Endothelial cell of umbilical vein (primary cell): ENCODE data around the gene RND1. TPM values are rescaled to one million over a fixed set of nuclear protein-coding genes. Genes with fewer than 3 reads are reported as not detected.
A peak's percentile ranks its signal among the peaks of the same experiment; 100 is the strongest.

Experiments
- BruUV-seq: library from RNA; stranded (reverse); fragments of 400-500 nt; replicated peaks from 2 replicates; lab custom pipeline; 2021; lab: Mats Ljungman, UMichigan
- CTCF ChIA-PET: fragments of 300-600, 350-600 bp; sonication (Branson Sonifier 250); formaldehyde crosslinking; loops from one replicate; lab custom pipeline; 2021; ENCODE audit warnings: antibody characterized with exemption, inconsistent platforms; lab: Charles Lee
- POLR2A ChIA-PET: fragments of 300-600, 350-600 bp; sonication (Branson Sonifier 250); formaldehyde crosslinking; loops from one replicate; lab custom pipeline; 2021; ENCODE audit warnings: antibody characterized with exemption, inconsistent platforms; lab: Charles Lee
- DNase-seq: peaks from one replicate; pipeline ENCODE4 v3.0.0-alpha.2; 2011; ENCODE audit warnings: low read depth, low spot score
- FAIRE-seq: peaks from 2 replicates; lab custom pipeline; 2011; peaks lifted over from hg19 to GRCh38; lab: Jason Lieb, UNC
- H2AFZ ChIP-seq: 2 replicates; pipeline ENCODE4 v1.6.0; 2012; ENCODE audit warnings: low read depth, low read length, control low read depth, inconsistent platforms
- H3K27ac ChIP-seq: 2 replicates; pipeline ENCODE4 v1.5.1; 2011; ENCODE audit warnings: low read depth, mild to moderate bottlenecking, control low read depth, low read length, moderate library complexity; ENCODE audit not compliant: insufficient read depth
- H3K27me3 ChIP-seq, 2 experiments: 2 replicates each; pipeline versions ENCODE4 v1.6.0 to v1.6.1; 2011; ENCODE audit warnings: low read length in 2 of 2, mixed read lengths in 1 of 2; ENCODE audit not compliant: control insufficient read depth in 2 of 2, insufficient read depth in 2 of 2
- H3K36me3 ChIP-seq, 2 experiments: 2 replicates in 1 of 2; 3 replicates in 1 of 2; pipeline ENCODE4 v1.5.1; 2011; ENCODE audit warnings: low read length in 2 of 2, mild to moderate bottlenecking in 1 of 2, moderate library complexity in 1 of 2; ENCODE audit not compliant: control insufficient read depth in 2 of 2, insufficient read depth in 2 of 2; ENCODE audit errors: extremely low read depth in 1 of 2
- H3K4me1 ChIP-seq: 3 replicates; pipeline ENCODE4 v1.5.1; 2011; ENCODE audit warnings: mild to moderate bottlenecking, low read length; ENCODE audit not compliant: control insufficient read depth, insufficient read depth; ENCODE audit errors: extremely low read depth
- H3K4me2 ChIP-seq: 2 replicates; pipeline ENCODE4 v1.6.1; 2011; ENCODE audit warnings: low read length, control low read depth, mixed read lengths; ENCODE audit not compliant: insufficient read depth
- H3K4me3 ChIP-seq, 3 experiments: fragments of 200-600 bp in 1 of 3; sonication (generic), shearing (Covaris generic) in 1 of 3; replicated peaks in 1 of 3; 2 replicates each; pipeline ENCODE4 v1.5.1; 2011 to 2016; ENCODE audit warnings: control low read depth in 3 of 3, low read length in 3 of 3, mild to moderate bottlenecking in 2 of 3, inconsistent platforms in 1 of 3, low read depth in 1 of 3, moderate library complexity in 1 of 3; ENCODE audit not compliant: insufficient read depth in 1 of 3
- H3K79me2 ChIP-seq: 2 replicates; pipeline ENCODE4 v1.6.0; 2012; ENCODE audit warnings: low read length, inconsistent platforms; ENCODE audit not compliant: control insufficient read depth, insufficient read depth
- H3K9ac ChIP-seq: replicated peaks from 2 replicates; pipeline ENCODE3; 2011; ENCODE audit warnings: low read length, control low read depth; ENCODE audit not compliant: insufficient read depth; ENCODE audit errors: extremely low read depth
- H3K9me1 ChIP-seq: replicated peaks from 3 replicates; pipeline ENCODE4 v1.6.0; 2011; ENCODE audit warnings: mild to moderate bottlenecking, low read length; ENCODE audit not compliant: control insufficient read depth, insufficient read depth; ENCODE audit errors: extremely low read depth
- H3K9me3 ChIP-seq: replicated peaks from 2 replicates; pipeline ENCODE4 v1.5.1; 2012; ENCODE audit warnings: low read length, inconsistent platforms; ENCODE audit not compliant: control insufficient read depth, insufficient read depth
- H4K20me1 ChIP-seq: replicated peaks from 2 replicates; pipeline ENCODE3; 2011; ENCODE audit warnings: mild to moderate bottlenecking, low read length; ENCODE audit not compliant: control insufficient read depth, insufficient read depth; ENCODE audit errors: extremely low read depth
- EZH2 ChIP-seq: IDR thresholded peaks from 2 replicates; pipeline ENCODE4 v1.6.1; 2012; ENCODE audit warnings: borderline replicate concordance, low read depth, mild to moderate bottlenecking, moderate library complexity, low read length, inconsistent platforms; ENCODE audit not compliant: severe bottlenecking
- FOS ChIP-seq: IDR thresholded peaks from 2 replicates; pipeline ENCODE4 v1.6.1; 2011; ENCODE audit warnings: mild to moderate bottlenecking, low read length, moderate library complexity, borderline replicate concordance; ENCODE audit not compliant: insufficient read depth
- POLR2AphosphoS5 ChIP-seq: IDR thresholded peaks from 2 replicates; pipeline ENCODE4 v1.6.1; 2012; ENCODE audit warnings: low read depth, mild to moderate bottlenecking, control low read depth, low read length, moderate library complexity; ENCODE audit not compliant: insufficient read depth
- dilution Hi-C: fragments of 300-500 bp; cut with MboI; formaldehyde crosslinking; loops from one replicate; pipeline ENCODE4 v1.15.0; 2019; ENCODE audit warnings: low sequenced_read_pairs; ENCODE audit not compliant: extremely low pct_ligation_motif_present
- intact Hi-C: fragments of 100-400 bp; cut with micrococcal nuclease; formaldehyde crosslinking; loops from one replicate; pipeline ENCODE4 v1.10.0; 2022
- polyA plus RNA-seq, 4 experiments: library from polyadenylated mRNA; depleted of rRNA in 3 of 4; stranded (reverse) in 3 of 4; unstranded in 1 of 4; fragments of >200 nt; gene quantifications; 2 replicates each; pipeline versions ENCODE4 v1.2.1 to v1.2.3, GENCODE V29; 2011 to 2012; ENCODE audit warnings: missing spikeins in 1 of 4
- total RNA-seq: library from RNA; stranded (reverse); gene quantifications from 2 replicates; pipeline ENCODE4 v1.2.3, GENCODE V29; 2021
- TF ChIP-seq, protein P1 (sequence below), 2 donors: IDR thresholded peaks; 1 replicate in 1 of 2; 2 replicates in 1 of 2; pipeline ENCODE4 v1.5.1; 2011; ENCODE audit warnings: low read length in 2 of 2, mild to moderate bottlenecking in 2 of 2, moderate library complexity in 2 of 2, control low read depth in 1 of 2, inconsistent platforms in 1 of 2, low read depth in 1 of 2; ENCODE audit not compliant: insufficient read depth in 1 of 2; ENCODE audit errors: extremely low read depth in 1 of 2

The RND1 gene
- total and polyA plus RNA-seq, 2 donors (not counting 3 experiments of a cell fraction or from before 2014, with no cell fraction given), result 4.0 to 9.9 TPM

- FAIRE-seq (peak; percentile 92), DNase-seq (peak; percentile 94)
- no peaks in the 10 kb centered on the region for H3K9me1 ChIP-seq
- peak overlapping the region; percentile 97 for H2AFZ ChIP-seq
- BruUV-seq, result no TSS peak
- dilution Hi-C loops (no loop called here), intact Hi-C loops (loop anchor here (1.0 to 2.0 kb wide), 6 partner anchors 12 to 142 kb away; partner anchors contain the start of gene RND1)
- H3K9me3 ChIP-seq, result no peaks in the 10 kb centered on the region
- peaks cover 36% of the 10 kb centered on the region for H3K79me2 ChIP-seq
- no peaks in the 10 kb centered on the region for H3K27me3 ChIP-seq
- peak overlapping the region; percentile 3 to 54 (median 35) for H3K4me3 ChIP-seq
- CTCF ChIA-PET, result interaction anchor here (0.6 to 11.3 kb wide), 48 partner anchors 9 to 277 kb away, joined by 3 to 703 read pairs (median 5); partner anchors contain the start of genes ARF3, FKBP11, RND1 and WNT1
- peak overlapping the region; percentile 19 for H3K9ac ChIP-seq
- POLR2A ChIA-PET, result interaction anchor here (0.9 to 2.3 kb wide), 2 partner anchors 13 to 38 kb away, joined by 3 to 23 read pairs; partner anchors contain the start of gene RND1
- H4K20me1 ChIP-seq, result no peaks in the 10 kb centered on the region
- H3K4me1 ChIP-seq, result peaks cover 18% of the 10 kb centered on the region
- TF ChIP-seq FOS, result no peak
- TF ChIP-seq POLR2AphosphoS5, result no peak
- no peak for TF ChIP-seq EZH2
- TF ChIP-seq, protein P1, sequence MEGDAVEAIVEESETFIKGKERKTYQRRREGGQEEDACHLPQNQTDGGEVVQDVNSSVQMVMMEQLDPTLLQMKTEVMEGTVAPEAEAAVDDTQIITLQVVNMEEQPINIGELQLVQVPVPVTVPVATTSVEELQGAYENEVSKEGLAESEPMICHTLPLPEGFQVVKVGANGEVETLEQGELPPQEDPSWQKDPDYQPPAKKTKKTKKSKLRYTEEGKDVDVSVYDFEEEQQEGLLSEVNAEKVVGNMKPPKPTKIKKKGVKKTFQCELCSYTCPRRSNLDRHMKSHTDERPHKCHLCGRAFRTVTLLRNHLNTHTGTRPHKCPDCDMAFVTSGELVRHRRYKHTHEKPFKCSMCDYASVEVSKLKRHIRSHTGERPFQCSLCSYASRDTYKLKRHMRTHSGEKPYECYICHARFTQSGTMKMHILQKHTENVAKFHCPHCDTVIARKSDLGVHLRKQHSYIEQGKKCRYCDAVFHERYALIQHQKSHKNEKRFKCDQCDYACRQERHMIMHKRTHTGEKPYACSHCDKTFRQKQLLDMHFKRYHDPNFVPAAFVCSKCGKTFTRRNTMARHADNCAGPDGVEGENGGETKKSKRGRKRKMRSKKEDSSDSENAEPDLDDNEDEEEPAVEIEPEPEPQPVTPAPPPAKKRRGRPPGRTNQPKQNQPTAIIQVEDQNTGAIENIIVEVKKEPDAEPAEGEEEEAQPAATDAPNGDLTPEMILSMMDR (IDR thresholded peaks at IDR 0.05; ENCODE audit: extremely low read depth in 1 of 2, insufficient read depth in 1 of 2, low read depth in 1 of 2, low read length in 2 of 2), result peak; percentile 67 to 78
- peak overlapping the region; percentile 29 for H3K27ac ChIP-seq
- peak overlapping the region; percentile 92 for H3K4me2 ChIP-seq
- peaks cover 0 to 6% of the 10 kb centered on the region in 2 experiments for H3K36me3 ChIP-seq
Observed at GRCh38 chr12:48852734-48853688, 12.7 kb downstream of the RND1 start.
